Effector CD4-positive, alpha-beta T cell (primary cell): ENCODE measurements around the gene SRPRA.
A peak's percentile ranks its signal among the peaks of the same experiment; 100 is the strongest.
"Not testable (repeated sequence)": the region's sequence is repeated elsewhere in the genome, so short reads cannot be mapped to it uniquely, and the experiment has no call there.

Experiments
- DNase-seq: peaks from one replicate; pipeline ENCODE4 v3.0.0-alpha.2; 2020

The SRPRA gene

GRCh38 chr11:126282736-126283591 is 14.3 kb upstream of the SRPRA start, which contains the start of gene TIRAP:
TSS of gene TIRAP (plus strand) at chr11:126283093. CDS start at chr11:126290895, 7,802 bp downstream.
- DNase-seq: peak; percentile 53

DNA sequence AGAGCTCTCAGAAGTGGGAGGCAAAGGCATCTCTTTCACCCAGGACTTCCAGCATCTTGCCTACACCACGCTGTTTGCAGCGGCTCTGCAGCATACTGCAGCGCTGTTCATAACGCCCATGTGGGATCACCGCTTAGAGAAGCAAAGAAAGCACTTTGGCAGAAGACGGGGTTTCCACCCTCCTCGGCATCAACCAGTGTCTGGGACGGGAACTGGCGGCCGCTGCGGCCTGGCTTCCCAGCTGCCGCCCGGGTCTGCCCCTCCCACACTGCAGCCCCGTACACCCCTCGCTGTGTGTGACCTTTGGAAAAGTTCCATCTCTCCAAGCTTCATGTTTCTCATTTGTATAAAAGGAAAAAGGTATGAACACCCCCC is 13.7 kb upstream of the SRPRA start:
- DNase-seq: peak; percentile 26

DNA sequence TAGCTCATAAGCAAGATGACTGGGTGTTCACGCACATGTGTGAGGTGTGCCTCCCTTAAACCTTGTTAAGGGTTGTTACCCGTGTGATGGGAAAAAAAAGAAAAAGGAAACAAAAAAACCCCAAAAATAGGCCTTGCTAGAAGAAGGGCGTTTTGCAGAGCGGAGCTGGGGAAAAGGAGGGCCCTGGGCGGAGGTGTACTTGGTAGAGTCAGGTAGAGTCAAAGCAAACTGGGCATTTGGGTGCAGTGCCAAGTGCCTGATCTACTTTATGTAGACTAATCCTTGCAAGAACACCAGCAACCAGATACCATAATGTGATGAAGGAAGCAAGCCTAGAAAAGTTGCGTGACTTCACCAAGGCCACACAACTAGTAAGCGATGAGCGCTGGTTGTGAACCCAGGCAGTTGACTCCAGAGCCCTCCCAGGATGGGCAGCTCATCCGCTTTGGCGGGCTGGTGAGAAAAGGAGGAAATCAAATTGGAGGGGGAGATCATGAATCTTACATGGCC is 13.0 kb upstream of the SRPRA start:
- DNase-seq: no peak

- DNase-seq: no peak
Measured at GRCh38 chr11:126281245-126281644, 12.6 kb upstream of the SRPRA start.

DNA sequence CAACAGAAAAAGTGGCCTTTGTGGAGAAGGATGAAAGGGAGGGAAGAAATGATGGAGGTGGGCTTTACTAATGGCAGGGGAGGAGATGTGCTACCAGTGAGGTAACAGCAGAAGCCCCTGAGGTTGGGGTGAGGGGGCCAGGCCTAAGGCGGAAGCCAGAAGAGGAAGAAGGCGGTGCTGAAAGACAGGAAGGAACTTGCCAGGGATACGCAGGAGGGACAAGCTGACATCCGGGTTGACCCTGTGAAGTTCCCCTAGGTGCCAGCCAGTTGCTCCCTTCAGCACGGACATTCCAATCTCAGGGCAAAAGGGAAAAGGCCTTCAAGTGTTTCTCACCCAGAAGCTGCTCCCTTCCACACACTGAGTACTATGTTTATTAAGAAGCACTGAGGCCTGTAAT is 11.9 kb upstream of the SRPRA start:
- no peak for DNase-seq

DNA sequence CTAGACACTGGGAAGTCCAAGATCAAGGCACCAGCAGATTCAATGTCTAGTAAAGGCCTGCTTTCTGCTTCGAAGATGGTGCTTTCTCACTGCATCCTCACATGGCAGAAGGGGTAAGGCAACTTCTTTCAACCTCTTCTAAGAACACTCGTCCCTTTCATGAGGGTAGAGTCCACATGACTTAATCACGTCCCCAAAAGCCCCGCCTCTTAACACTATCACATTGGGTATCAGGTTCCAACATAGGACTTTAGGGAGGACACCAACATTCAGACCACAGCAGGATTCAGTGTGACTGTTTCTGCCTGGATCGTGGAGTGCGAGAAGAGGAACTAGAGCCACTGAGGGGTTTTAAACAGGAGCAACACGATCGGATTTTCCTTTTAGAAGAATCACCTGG is 10.5 kb upstream of the SRPRA start:
- no peak for DNase-seq

DNA sequence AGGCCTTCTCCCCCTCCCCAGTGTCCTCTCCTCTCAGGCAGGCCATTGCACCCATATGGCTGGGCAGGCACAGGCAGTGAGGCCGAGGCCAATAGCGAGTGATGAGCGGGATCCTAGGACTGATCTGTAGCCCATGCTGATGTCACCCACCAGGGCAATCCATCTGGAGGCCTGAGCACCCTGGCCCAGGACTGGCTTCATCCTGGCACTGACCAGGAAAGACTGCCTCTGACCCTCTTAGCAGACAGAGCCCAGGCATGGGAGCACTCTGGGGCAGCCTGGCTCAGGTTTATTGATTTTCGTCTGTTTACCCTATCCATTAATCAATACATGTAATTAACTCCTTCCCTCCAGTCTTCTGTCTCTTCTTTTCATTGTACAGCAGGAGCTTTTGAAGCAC is 9.1 kb upstream of the SRPRA start:
- no peak for DNase-seq

- no peak for DNase-seq
Measured at GRCh38 chr11:126277322-126277721, 8.6 kb upstream of the SRPRA start.

DNA sequence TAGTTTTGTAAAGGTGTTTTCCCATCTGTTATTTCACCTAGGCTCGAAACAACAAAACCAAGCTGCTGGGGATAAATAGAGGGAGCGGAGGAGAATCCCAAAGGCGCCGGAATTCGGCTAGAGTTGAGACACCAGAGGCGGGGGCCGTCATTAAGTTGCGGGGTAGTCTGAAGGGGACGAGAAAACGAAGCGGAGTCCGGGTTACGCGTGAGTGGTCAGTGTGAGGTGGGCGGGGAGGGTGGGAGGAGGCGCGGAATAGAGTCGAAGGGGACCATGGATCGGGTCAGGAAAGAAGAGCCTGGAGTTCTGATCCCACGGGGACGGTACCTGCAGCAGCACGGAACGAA is 361 bp downstream of the SRPRA start:
- DNase-seq: no peak

GRCh38 chr11:126267650-126268049 is 1.0 kb downstream of the SRPRA start:
- DNase-seq: no peak

GRCh38 chr11:126265811-126266210 is 2.9 kb downstream of the SRPRA start:
- no peak for DNase-seq

DNA sequence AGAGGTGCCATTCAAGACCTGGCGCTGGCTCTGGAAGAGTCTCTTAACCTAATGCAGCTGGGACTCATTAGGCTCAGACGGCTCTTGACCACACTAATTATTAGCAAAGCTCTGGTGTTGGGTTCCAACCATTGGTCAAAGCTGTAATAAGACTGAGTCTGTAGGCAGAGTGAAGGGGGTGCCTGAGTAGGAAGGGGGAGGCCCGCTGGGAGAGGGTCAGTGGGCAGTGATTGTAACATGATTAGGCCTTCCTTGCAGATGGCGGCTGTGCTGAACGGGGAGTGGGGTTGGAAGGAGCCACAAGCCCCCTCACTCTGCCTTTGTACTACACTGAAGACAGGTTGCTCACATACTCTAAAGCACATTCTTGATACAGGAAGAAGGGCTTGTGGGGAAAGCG is 5.2 kb downstream of the SRPRA start:
- DNase-seq: no peak

GRCh38 chr11:126262216-126262615 is 6.5 kb downstream of the SRPRA start:
- no peak for DNase-seq

DNA sequence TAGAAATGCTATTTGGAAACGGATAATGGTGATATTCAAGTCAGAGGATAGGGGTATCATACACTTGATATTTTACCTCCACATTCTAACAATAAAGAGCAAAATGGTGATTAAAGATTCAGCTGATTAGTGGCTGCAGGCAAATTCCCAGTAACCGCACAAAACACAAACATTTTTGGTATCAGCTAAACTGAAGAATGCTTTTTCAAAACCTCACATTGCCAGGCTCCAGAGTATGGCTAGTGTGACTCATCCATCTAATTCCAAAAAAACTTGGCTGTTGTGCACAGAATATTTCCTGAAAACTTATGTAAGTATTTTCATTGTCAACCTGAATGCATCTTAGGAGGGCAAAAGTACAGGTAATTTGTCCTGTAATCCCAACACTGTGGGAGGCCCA is 10.9 kb downstream of the SRPRA start:
- DNase-seq: no peak

- no peak for DNase-seq
Measured at GRCh38 chr11:126257144-126257543, 11.6 kb downstream of the SRPRA start.

GRCh38 chr11:126256216-126256615 is 12.5 kb downstream of the SRPRA start:
- DNase-seq: no peak

GRCh38 chr11:126255507-126255906 is 13.2 kb downstream of the SRPRA start:
- DNase-seq: not testable (repeated sequence)

- no peak for DNase-seq
Measured at GRCh38 chr11:126254819-126255218, 13.9 kb downstream of the SRPRA start.

DNA sequence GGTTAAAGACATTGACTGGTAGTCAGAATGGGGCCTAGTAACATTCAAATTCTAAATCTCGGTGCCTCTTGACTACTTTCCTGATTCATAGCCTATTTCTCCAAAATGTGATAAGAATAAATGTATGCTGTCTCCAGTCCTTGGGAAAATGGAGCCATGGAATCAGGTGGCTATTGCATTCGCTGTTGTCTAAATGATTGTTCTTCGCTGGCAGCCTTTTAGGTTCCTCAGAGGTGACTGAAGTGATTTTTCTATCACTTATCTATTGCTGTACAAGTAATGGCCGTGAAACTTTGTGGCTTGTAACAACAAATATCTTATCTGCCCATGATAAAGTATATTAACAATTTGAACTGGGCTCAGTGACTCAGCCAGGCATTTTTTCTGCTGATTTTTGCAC is 15.4 kb downstream of the SRPRA start:
- no peak for DNase-seq

DNA sequence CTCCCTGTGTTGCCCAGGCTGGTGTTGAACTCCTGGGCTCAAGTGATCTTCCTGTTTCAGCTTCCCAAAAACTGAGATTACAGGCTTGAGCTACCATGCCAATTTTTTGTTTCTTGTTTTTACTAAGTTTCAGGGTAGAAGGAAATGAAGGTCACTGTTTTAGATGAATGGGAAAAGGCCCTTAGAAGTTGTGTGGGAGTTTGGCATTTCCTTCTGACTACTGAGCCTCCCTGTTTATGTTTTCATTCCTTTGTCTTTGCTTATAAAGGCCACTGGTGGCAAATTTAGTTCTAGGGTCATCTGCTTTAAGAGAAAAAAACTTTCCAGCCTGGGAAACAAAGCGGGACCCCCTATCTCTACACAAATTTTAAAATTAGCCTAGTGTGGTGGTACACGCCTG is 22.1 kb downstream of the SRPRA start:
- DNase-seq: no peak

- DNase-seq: no peak
Measured at GRCh38 chr11:126233391-126233790, 35.3 kb downstream of the SRPRA start.

- DNase-seq: no peak
Measured at GRCh38 chr11:126232683-126233082, 36.0 kb downstream of the SRPRA start.

DNA sequence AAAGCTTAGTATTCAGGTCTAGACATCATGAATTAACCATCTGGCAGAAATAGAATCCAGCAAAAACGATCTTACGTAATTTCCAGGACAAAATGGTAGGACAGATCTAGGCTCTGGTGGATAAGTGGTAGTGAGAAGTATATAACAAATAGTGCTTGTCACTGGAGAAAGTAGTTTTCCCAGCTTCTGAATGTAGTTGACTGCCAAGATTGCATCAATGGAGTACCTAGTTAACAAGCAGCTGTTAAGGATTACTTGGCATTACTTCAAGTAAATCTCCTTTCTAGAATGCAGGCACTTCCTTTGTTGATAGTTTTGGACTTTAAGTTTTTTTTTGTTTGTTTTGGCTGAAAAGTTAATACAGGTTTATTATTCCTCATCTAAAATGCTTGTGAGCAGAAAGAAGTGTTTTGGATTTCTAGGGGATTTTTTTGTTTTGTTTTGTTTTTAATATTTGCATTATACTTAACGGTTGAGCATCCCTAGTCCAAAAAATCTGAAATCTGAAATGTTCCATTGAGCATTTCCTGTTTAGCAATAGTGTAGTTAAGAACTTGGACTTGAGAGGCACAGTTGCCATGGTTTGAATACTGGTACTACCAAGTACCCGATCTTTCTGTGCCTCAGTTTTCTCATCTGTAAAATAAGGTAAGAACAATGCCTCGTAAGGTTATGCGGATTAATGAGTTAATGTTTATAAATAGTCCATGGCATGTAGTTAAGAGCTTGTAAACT is 36.8 kb downstream of the SRPRA start:
- no peak for DNase-seq
